GM18511 (cell line): ENCODE data around the gene SPOCK3.

Experiments
- ATAC-seq: cut with Tn5 transposase; IDR thresholded peaks from one replicate; pipeline ENCODE4 v1.9.1; 2021; ENCODE audit warnings: mild to moderate bottlenecking, moderate library complexity; ENCODE audit not compliant: unreplicated experiment

Gene SPOCK3

DNA sequence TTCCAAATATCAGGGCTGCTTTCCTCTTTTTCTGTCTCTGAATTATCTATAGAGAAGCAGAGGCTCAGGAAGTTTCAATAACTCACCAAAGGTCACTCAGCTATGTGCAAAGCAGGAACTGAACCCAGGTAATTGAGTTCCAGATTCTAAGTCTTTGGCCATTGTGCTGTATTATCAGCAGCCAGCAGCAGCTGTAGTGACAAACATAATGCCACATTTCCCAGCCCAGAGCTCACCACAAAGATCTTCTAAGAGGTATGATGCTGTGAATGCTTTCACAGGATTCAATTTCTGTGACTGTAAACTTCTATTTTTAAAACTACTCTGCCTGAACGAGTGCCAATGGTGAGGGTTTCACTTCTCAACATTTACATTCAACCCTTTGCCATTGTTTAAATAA, 56.4 kb downstream of the SPOCK3 start:
- no peak for ATAC-seq

- no peak for ATAC-seq
Measured at GRCh38 chr4:167176723-167177367, 57.4 kb downstream of the SPOCK3 start.

GRCh38 chr4:167171928-167172327, 62.4 kb downstream of the SPOCK3 start:
- ATAC-seq: no peak

GRCh38 chr4:167168611-167169010, 65.7 kb downstream of the SPOCK3 start:
- ATAC-seq: no peak

DNA sequence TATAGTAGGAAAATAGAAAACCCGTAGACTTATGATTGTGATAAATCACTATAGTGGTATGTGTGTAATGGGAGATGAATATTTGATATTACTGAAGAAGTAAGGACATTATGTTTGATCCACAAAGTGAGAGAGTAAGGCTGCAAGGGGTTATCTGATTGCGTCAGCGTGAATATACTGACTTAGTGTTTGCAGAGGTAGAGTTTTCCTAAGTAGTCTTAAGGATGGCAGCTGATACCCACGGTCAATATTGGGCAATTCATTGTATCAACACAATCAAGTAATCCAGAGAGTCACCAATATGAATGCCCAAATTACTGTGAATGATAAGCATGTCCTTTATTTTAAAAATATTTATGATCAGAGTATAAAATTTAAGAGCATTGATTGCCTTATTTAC, 83.7 kb downstream of the SPOCK3 start:
- no peak for ATAC-seq

GRCh38 chr4:167144605-167145004, 89.7 kb downstream of the SPOCK3 start:
- no peak for ATAC-seq

DNA sequence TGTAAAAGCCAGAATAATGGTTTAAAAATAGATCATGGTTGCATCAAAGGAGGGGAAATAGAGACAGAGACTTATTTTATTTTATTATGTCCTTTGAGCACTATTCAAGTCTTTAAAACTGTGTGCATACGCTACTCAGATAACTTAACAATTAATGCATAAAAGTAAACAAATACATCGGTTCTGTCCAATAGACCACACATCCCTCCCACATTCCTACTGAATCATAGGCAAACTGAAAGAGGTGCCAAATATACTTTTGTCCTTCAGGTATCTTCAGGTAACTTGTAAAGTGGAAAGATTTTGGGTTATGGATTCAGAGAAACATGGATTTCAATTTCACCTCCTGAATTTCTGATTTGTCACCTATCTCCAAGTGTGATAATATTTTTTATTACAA, 91.3 kb downstream of the SPOCK3 start:
- no peak for ATAC-seq

DNA sequence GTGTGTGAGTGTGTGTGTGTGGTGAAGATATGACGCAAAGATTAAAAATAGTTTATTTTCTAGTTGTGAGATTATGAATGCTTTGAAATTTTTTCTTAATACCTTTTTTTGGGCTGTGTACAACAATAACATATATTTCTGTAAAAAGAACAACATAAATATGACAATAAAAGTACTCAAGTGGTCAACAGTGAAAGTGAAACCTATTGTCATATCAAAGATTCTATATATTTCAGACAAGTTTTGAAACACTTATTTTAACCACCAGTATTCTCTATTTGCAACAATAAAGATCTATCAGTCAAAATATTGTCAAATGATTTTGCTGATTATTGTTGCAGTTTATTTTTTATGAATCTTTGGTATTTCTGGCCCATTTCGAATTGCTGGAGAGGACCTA, 98.0 kb downstream of the SPOCK3 start:
- ATAC-seq: no peak

- ATAC-seq: no peak
Measured at GRCh38 chr4:167129146-167129545, 105.1 kb downstream of the SPOCK3 start.

DNA sequence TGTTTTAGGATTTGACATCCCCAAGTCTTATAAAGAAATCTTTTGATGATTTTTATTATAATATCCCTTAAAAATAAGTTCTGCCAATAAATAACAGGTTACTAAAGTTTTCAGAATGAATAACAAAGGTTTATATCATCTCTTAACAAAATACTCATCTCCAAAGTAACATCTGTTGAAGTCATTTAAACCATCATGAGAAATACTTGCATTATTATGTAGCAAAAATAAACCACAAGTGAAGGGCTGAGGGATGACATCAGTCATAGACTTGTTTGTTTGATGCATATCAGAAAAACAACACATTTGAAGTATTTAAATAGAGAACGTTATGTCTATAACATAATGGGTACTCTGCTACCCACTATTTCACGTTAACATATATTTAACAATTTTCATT, 114.9 kb downstream of the SPOCK3 start:
- ATAC-seq: no peak

DNA sequence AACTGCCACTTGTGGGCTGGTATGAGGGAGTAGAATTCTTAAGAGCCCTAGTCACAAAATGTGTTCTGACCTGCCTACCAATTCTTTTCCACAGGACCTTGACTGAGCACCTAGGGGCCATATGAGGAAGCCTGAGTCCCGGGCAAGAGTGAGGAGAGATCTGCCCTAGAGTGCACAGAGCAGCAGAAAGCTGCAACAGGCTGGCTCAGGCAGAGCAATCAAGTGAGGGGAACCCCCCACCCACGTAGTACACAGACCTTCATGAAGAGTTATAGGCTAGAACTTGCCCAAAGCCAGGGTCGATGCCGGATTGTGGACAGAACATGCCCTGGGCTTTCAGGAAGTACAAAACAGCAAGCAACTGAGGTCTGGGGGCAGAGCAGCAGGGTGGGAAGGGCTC, 117.0 kb downstream of the SPOCK3 start:
- no peak for ATAC-seq

GRCh38 chr4:167114416-167114971, 119.8 kb downstream of the SPOCK3 start:
- ATAC-seq: peak; percentile 42

DNA sequence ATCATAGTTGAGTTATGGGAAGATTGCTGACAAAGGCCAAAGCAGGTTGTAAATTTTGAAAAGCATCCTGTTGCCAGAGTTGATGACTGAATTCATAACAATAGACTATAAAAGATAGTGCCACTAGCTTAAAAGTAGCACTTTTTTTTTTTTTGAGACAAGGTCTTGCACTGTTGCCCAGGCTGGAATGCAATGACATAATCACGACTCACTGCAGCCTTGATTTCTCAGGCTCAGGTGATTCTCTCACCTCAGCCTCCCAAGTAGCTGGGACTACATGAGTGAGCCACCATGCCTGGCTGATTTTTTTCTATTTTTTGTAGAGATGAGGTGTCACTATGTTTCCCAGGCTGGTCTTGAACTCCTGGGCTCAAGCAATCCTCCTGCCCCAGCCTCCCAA, 122.7 kb downstream of the SPOCK3 start:
- no peak for ATAC-seq

- ATAC-seq: no peak
Measured at GRCh38 chr4:167111092-167111491, 123.2 kb downstream of the SPOCK3 start.

GRCh38 chr4:167109859-167110258, 124.4 kb downstream of the SPOCK3 start:
- no peak for ATAC-seq

- ATAC-seq: no peak
Measured at GRCh38 chr4:167105857-167106256, 128.4 kb downstream of the SPOCK3 start.

- no peak for ATAC-seq
Measured at GRCh38 chr4:167102475-167102874, 131.8 kb downstream of the SPOCK3 start.

GRCh38 chr4:167101035-167101434, 133.3 kb downstream of the SPOCK3 start:
- ATAC-seq: no peak

DNA sequence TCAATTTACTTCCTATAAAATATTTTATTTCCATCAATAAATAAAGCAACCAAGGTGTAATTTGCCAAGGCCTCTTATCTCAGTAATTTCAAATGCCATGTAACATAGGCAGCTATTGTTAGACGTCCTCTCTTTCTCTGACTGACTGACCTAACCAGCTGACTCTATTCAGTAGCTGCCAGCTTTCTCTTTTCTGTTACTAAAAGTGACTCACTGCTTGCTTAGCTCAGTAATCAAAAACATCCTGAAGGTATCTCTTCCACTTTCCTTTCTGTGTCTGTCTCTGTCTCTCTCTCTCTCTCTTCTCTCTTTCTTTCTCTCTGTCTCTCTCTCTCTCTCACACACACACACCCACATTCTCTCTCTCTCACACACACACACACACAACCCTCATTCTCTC, 134.2 kb downstream of the SPOCK3 start:
- ATAC-seq: peak; percentile 70

- peak; percentile 89 for ATAC-seq
Measured at GRCh38 chr4:167088115-167088514, 146.2 kb downstream of the SPOCK3 start.

DNA sequence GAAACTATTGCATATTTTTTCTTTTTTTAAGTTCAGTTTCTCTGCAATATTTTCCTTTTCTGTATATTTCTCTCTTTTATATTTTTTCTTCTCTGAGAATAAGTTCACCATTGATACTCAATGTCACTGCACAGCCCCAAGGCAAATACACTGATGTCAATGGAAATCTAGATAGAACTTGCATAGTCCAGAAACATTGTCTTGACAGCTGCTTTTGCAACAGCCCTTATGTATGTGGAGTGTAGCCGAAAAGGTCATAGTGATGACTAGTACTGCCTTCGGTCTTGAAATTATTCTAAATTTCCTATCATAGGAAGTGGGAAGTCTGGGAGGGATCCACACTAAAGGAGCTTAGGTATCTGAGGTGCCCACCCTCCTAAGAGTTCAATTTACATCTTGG, 150.0 kb downstream of the SPOCK3 start:
- no peak for ATAC-seq

GRCh38 chr4:167079762-167080161, 154.5 kb downstream of the SPOCK3 start:
- no peak for ATAC-seq

GRCh38 chr4:167052631-167053091, 181.6 kb downstream of the SPOCK3 start:
- ATAC-seq: no peak
